Activated CD4-positive, alpha-beta memory T cell treated with anti-CD3 and anti-CD28 coated beads, Interleukin-2, amount 10 ng/mL, durations not matched to agents 7 days and 5 days (primary cell): ENCODE measurements around the gene HOXB9. TPM values are rescaled to one million over a fixed set of nuclear protein-coding genes. Genes with fewer than 3 reads are reported as not detected.

Experiments used
- CTCF ChIA-PET: fragments of 350-600 bp; sonication (Branson Sonifier 250); formaldehyde crosslinking; loops from one replicate; lab custom pipeline; 2021; ENCODE audit warnings: antibody characterized with exemption, inconsistent platforms; lab: Charles Lee
- POLR2A ChIA-PET: fragments of 350-600 bp; sonication (Branson Sonifier 250); formaldehyde crosslinking; loops from one replicate; lab custom pipeline; 2021; ENCODE audit warnings: antibody characterized with exemption; lab: Charles Lee
- DNase-seq: peaks from one replicate; pipeline ENCODE4 v3.0.0-alpha.2; 2020
- H3K27ac Mint-ChIP-seq: one replicate; pipeline ENCODE4 v1.8.0; 2021; ENCODE audit warnings: mild to moderate bottlenecking, mixed read lengths
- H3K27me3 Mint-ChIP-seq: one replicate; pipeline ENCODE4 v1.8.0; 2021; ENCODE audit warnings: mixed read lengths
- H3K36me3 Mint-ChIP-seq: one replicate; pipeline ENCODE4 v1.8.0; 2021; ENCODE audit warnings: low read depth, mixed read lengths
- H3K4me1 Mint-ChIP-seq: one replicate; pipeline ENCODE4 v1.8.0; 2021; ENCODE audit warnings: mixed read lengths
- H3K4me3 Mint-ChIP-seq: one replicate; pipeline ENCODE4 v1.8.0; 2021; ENCODE audit warnings: mild to moderate bottlenecking, mixed read lengths
- H3K9me3 Mint-ChIP-seq: one replicate; pipeline ENCODE4 v1.8.0; 2021; ENCODE audit warnings: mixed read lengths
- total RNA-seq, 2 experiments: library from RNA; stranded (reverse); gene quantifications; one replicate each; pipeline ENCODE4 v1.2.3, GENCODE V29; 2021

The HOXB9 gene
- total RNA-seq, 2 experiments from 2014 or later, result 0.88 to 1.4 TPM

DNA sequence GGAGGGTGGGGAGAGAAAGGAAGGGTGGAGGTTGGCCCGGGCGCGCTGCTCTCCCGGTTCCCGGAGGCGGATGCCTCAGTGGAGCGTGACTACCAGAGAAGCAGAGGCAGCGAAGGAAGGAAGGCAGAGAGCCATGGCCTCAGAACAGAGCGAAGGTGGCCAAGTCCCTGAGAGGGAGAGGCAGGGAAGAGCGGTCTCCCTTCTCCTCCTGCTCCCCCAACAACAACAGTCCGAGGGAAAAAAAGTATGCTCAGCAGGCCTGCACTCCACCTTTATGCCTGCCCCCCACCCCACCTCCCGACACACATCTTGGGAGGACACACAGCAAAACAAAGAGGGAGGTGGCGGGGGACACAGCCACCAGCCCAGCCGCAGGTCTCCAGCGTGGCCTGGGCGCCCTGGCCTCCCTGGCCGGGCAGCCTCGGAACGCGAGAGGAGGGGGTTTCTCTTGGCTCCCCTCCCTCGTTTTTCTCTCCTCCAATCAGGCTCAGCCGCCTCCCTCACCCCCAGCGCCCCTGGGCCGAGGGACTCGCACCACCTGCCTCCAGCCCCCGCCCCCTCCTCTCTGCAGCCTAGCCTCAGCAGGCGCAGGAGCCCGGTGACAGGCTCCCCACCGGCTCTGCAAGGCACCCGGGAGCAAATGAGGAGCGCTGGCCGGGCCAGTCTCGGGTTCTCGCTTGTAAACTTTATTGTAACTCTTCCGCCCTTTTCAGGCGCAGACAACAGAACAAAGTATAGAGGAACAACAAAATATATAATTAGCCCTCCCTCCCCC is 14.3 kb downstream of the HOXB9 start:
- CTCF ChIA-PET, result no interaction called here

DNA sequence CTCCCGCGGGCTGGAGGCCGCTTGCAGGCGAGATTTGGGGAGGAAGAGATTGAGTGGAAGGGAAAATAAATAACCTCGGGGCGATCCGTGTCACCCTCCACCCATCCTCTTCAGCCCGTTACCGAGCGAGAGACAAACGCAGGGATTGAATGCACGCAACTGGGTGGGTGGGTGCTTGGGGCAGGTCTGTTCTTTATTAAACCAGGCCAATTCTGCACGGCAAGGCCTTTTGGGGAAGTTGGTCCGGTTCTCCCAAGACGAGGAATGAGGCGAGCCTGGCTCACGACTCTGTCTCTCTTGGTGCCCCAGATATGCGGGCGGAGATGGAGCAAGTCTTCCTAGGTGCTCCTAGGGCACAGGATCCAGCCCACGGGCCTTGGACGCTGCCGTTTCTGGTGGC is 14.9 kb downstream of the HOXB9 start:
- Mint-ChIP-seq H3K27ac (peak overlapping the region; percentile 53), H3K36me3 (peaks cover 11% of the 10 kb centered on the region), H3K9me3 (no peaks in the 10 kb centered on the region), H3K27me3 (peaks cover 76% of the 10 kb centered on the region), H3K4me3 (peak overlapping the region; percentile 88), H3K4me1 (peaks cover 39% of the 10 kb centered on the region)
- ChIA-PET POLR2A (no interaction called here), CTCF (no interaction called here)
- no peak for DNase-seq

More for the DNA sequence above, 14.3 kb downstream of the HOXB9 start:
- H3K4me1 Mint-ChIP-seq, result peaks cover 41% of the 10 kb centered on the region
- no peak for DNase-seq
- POLR2A ChIA-PET, result interaction anchor here (1.2 kb wide), 1 partner anchor 347 kb away, joined by 4 read pairs; no protein-coding TSS in a partner anchor
- H3K36me3 Mint-ChIP-seq, result peaks cover 11% of the 10 kb centered on the region
- H3K27me3 Mint-ChIP-seq, result peaks cover 76% of the 10 kb centered on the region
- no peak overlapping the region for H3K27ac Mint-ChIP-seq
- H3K4me3 Mint-ChIP-seq, result peak overlapping the region; percentile 88
- no peaks in the 10 kb centered on the region for H3K9me3 Mint-ChIP-seq

DNA sequence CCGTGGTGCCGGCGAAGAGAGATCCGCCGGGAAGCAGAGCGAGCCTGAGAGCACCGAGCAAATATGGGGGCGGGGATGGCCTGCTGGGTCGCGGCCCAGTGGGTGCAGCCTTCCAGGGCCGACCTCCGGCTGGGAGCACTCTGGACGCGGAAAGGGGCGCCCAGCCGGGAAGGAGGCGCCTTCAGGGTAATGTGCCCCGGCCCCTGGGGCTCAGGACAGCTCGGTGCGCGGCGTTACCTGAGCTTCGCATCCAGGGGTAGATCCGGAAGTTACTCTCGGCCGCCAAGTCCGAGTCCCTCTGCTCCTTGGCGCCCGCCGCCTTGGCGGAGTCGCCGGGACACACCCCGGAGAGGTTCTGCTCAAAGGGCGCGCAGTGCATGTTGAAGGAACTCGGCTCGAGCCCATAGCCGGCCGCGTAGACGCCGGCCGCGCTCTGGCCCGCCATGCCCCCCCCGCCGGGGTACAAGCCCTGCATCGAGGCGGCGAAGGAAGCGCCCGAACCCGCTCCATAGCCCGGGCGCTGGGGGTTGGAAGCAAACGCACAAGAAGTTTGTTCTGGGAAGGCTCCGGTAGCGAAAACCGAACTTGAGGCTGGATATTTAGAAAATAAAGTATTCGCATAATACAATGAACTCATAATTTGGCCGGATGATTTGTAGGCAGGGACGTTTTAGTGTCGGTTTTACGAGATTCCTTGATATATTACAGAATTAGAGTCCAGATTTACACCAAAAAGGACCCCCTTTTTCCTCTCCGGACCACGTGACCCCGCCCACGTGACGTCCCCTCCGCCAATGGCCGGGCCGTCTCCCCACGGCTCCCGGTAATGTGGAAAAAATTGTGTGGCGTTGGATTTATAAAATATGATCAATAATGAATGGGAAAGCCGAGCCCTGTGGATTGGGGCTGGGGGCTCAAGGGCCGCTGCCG is 15.6 kb downstream of the HOXB9 start, which contains the start of gene HOXB7:
HOXB7 (minus strand) TSS at position 736 of the 930 bp plus-strand sequence; CDS start at position 637, 99 bp downstream.
- ChIA-PET POLR2A (interaction anchor here (0.8 to 1.6 kb wide), 7 partner anchors 9 to 562 kb away, joined by 3 to 10 read pairs (median 4); partner anchors contain the start of genes HOXB9 and NFE2L1), CTCF (interaction anchor here (0.7 to 1.6 kb wide), 4 partner anchors 8 to 19 kb away, joined by 3 to 10 read pairs (median 4); no protein-coding TSS in a partner anchor)
- peaks cover 8% of the 10 kb centered on the region for H3K36me3 Mint-ChIP-seq
- peak within 1 kb of the TSS; percentile 53 for H3K27ac Mint-ChIP-seq
- H3K4me3 Mint-ChIP-seq, result peak within 1 kb of the TSS; percentile 88
- H3K4me1 Mint-ChIP-seq, result peaks cover 39% of the 10 kb centered on the region
- peak; percentile 77 for DNase-seq
- H3K9me3 Mint-ChIP-seq, result no peaks in the 10 kb centered on the region
- H3K27me3 Mint-ChIP-seq, result peaks cover 74% of the 10 kb centered on the region

- H3K4me1 Mint-ChIP-seq, result peaks cover 38% of the 10 kb centered on the region
- H3K9me3 Mint-ChIP-seq, result no peaks in the 10 kb centered on the region
- ChIA-PET POLR2A (interaction anchor here (0.8 to 1.7 kb wide), 9 partner anchors 8 to 562 kb away, joined by 3 to 10 read pairs (median 4); partner anchors contain the start of genes HOXB5, HOXB9 and NFE2L1), CTCF (interaction anchor here (0.7 to 1.6 kb wide), 4 partner anchors 8 to 20 kb away, joined by 3 to 10 read pairs (median 4); no protein-coding TSS in a partner anchor)
- peaks cover 75% of the 10 kb centered on the region for H3K27me3 Mint-ChIP-seq
- H3K27ac Mint-ChIP-seq, result no peak overlapping the region
- H3K36me3 Mint-ChIP-seq, result peaks cover 8% of the 10 kb centered on the region
- H3K4me3 Mint-ChIP-seq, result peak overlapping the region; percentile 88
- DNase-seq, result no peak
Observed at GRCh38 chr17:48609759-48610281, 16.3 kb downstream of the HOXB9 start.

DNA sequence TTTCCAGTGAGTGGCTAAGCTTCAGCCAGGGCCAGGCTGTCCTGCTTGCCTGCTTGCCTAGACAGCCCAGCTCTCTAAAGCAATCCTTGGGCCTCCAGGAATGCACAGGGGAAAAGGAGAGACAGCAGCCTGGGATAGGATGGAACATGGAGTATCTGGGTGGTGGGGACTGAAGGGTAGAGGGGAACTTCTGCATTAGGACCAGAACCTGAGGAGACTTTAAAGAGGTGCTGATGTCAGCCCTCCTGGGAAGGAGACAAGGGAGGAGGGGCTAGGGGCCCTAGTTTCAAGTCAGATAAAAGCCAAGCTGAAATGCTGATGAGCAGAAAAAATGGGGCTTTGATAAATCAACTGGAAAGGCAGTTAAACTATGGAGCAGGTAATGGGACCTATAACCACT is 17.1 kb downstream of the HOXB9 start:
- ChIA-PET CTCF (interaction anchor here (0.7 to 1.6 kb wide), 3 partner anchors 9 to 584 kb away, joined by 4 to 10 read pairs (median 5); no protein-coding TSS in a partner anchor), POLR2A (interaction anchor here (1.1 to 1.7 kb wide), 6 partner anchors 10 to 142 kb away, joined by 3 to 4 read pairs (median 4); partner anchors contain the start of gene HOXB5)
- peaks cover 8% of the 10 kb centered on the region for H3K36me3 Mint-ChIP-seq
- H3K9me3 Mint-ChIP-seq, result no peaks in the 10 kb centered on the region
- no peak for DNase-seq
- peaks cover 38% of the 10 kb centered on the region for H3K4me1 Mint-ChIP-seq
- H3K27ac Mint-ChIP-seq, result no peak overlapping the region
- peak overlapping the region; percentile 88 for H3K4me3 Mint-ChIP-seq
- peaks cover 76% of the 10 kb centered on the region for H3K27me3 Mint-ChIP-seq

DNA sequence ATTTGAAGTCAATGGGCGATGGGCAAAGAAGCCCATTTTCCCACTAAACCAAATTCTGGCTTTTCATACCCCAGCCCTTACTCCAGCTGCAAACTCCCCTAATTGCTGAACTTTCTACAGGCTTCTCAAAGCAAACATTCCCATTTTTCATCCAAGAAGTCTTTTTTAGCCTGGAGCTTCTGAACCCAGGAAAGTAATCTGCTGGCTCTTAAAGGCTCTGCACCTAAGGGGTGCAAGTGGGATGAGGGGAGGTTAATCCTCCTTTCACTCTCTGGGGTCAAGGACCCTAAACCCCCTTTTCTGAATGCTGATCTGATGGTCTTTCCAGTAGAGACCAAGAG is 17.7 kb downstream of the HOXB9 start:
- Mint-ChIP-seq H3K4me3 (no peak overlapping the region), H3K27ac (no peak overlapping the region), H3K36me3 (peaks cover 8% of the 10 kb centered on the region), H3K4me1 (peaks cover 36% of the 10 kb centered on the region), H3K9me3 (no peaks in the 10 kb centered on the region), H3K27me3 (peaks cover 77% of the 10 kb centered on the region)
- POLR2A ChIA-PET, result interaction anchor here (1.3 to 1.7 kb wide), 4 partner anchors 10 to 28 kb away, joined by 3 to 4 read pairs (median 4); partner anchors contain the start of gene HOXB5
- CTCF ChIA-PET, result interaction anchor here (0.7 to 2.1 kb wide), 3 partner anchors 15 to 583 kb away, joined by 4 to 8 read pairs (median 5); partner anchors contain the start of gene HOXB5
- no peak for DNase-seq

GRCh38 chr17:48606892-48607614 is 19.1 kb downstream of the HOXB9 start:
- H3K36me3 Mint-ChIP-seq, result peaks cover 5% of the 10 kb centered on the region
- no peaks in the 10 kb centered on the region for H3K9me3 Mint-ChIP-seq
- ChIA-PET CTCF (interaction anchor here (0.6 to 2.1 kb wide), 4 partner anchors 10 to 271 kb away, joined by 3 to 8 read pairs (median 4); partner anchors contain the start of gene HOXB5), POLR2A (interaction anchor here (1.3 kb wide), 1 partner anchor 9 kb away, joined by 5 read pairs; no protein-coding TSS in a partner anchor)
- H3K27me3 Mint-ChIP-seq, result peaks cover 80% of the 10 kb centered on the region
- H3K4me3 Mint-ChIP-seq, result no peak overlapping the region
- DNase-seq, result no peak
- H3K27ac Mint-ChIP-seq, result no peak overlapping the region
- H3K4me1 Mint-ChIP-seq, result peaks cover 39% of the 10 kb centered on the region

DNA sequence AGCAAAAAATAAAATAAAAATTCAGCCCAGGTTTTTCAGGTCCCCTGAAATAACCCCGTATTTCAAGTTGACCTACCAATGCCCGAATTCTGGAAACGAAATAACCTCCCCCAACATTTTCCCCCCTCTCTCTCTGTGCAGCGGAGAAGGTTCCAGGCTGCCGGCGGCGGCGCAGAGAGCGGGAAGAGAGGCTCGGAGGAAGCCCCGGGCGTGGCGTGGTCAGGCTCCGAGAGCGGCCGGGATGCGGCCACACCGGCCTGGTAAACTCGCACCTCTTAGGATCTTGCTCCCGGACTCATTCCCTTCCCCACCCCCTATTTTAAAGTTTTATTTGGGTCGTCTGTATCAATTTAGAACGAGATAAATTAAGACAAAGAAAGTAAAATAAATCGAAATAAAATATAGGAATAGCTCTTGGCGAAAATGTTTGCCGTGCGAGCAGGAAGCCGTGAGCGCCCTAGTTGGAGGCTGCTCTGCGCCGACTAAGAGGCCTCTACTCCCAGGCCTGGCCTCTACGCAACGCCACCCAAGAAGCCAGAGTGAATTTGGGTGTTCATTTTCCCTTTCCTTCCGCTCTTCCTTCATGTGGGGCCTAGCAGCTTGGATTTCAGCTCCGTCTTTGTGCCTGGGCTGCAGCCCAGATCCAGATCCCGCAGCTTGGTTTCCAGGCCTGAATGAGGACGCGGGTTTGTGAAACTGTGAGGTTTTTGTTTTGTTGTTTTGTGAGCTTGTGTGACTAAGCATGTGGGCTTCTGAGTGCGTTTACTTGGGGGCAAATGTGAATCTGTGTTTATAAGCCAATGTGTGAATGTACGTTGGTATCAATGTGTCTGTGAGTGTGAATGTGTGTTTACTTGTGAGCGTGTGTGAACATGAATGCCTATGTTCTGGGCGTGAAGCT is 19.9 kb downstream of the HOXB9 start:
- DNase-seq, result no peak
- Mint-ChIP-seq H3K27ac (no peak overlapping the region), H3K4me1 (peaks cover 40% of the 10 kb centered on the region), H3K9me3 (no peaks in the 10 kb centered on the region), H3K27me3 (peaks cover 82% of the 10 kb centered on the region), H3K36me3 (peaks cover 5% of the 10 kb centered on the region), H3K4me3 (no peak overlapping the region)
- CTCF ChIA-PET, result interaction anchor here (1.0 to 2.1 kb wide), 3 partner anchors 13 to 270 kb away, joined by 3 to 8 read pairs (median 5); partner anchors contain the start of gene HOXB5
- POLR2A ChIA-PET, result interaction anchor here (1.3 kb wide), 1 partner anchor 10 kb away, joined by 5 read pairs; no protein-coding TSS in a partner anchor

- H3K36me3 Mint-ChIP-seq, result peaks cover 2% of the 10 kb centered on the region
- H3K4me3 Mint-ChIP-seq, result no peak overlapping the region
- DNase-seq, result no peak
- no peak overlapping the region for H3K27ac Mint-ChIP-seq
- no peaks in the 10 kb centered on the region for H3K9me3 Mint-ChIP-seq
- peaks cover 34% of the 10 kb centered on the region for H3K4me1 Mint-ChIP-seq
- peaks cover 85% of the 10 kb centered on the region for H3K27me3 Mint-ChIP-seq
- POLR2A ChIA-PET, result no interaction called here
- CTCF ChIA-PET, result interaction anchor here (0.6 kb wide), 1 partner anchor 474 kb away, joined by 3 read pairs; no protein-coding TSS in a partner anchor
Observed at GRCh38 chr17:48605409-48605919, 20.7 kb downstream of the HOXB9 start.

GRCh38 chr17:48604770-48605329 is 21.3 kb downstream of the HOXB9 start, which contains the start of gene HOXB6:
HOXB6 (minus strand) TSS chr17:48604986; CDS start chr17:48598150, 6,836 bp downstream.
- Mint-ChIP-seq H3K4me3 (no peak within 1 kb of the TSS), H3K9me3 (no peaks in the 10 kb centered on the region), H3K27ac (no peak within 1 kb of the TSS), H3K4me1 (peaks cover 33% of the 10 kb centered on the region), H3K36me3 (peaks cover 2% of the 10 kb centered on the region), H3K27me3 (peaks cover 91% of the 10 kb centered on the region)
- POLR2A ChIA-PET, result no interaction called here
- CTCF ChIA-PET, result interaction anchor here (0.6 to 0.7 kb wide), 2 partner anchors 153 to 473 kb away, joined by 3 to 4 read pairs; no protein-coding TSS in a partner anchor
- no peak for DNase-seq
